HG02884 (cell line): ENCODE data around the gene AIM2.
"Not testable (repeated sequence)": the region's sequence is repeated elsewhere in the genome, so short reads cannot be mapped to it uniquely, and the experiment has no call there.

Experiments used
- ATAC-seq: cut with Tn5 transposase; IDR thresholded peaks from one replicate; pipeline ENCODE4 v1.9.1; 2021; ENCODE audit warnings: mild to moderate bottlenecking, moderate library complexity; ENCODE audit not compliant: unreplicated experiment

Gene AIM2, protein sequence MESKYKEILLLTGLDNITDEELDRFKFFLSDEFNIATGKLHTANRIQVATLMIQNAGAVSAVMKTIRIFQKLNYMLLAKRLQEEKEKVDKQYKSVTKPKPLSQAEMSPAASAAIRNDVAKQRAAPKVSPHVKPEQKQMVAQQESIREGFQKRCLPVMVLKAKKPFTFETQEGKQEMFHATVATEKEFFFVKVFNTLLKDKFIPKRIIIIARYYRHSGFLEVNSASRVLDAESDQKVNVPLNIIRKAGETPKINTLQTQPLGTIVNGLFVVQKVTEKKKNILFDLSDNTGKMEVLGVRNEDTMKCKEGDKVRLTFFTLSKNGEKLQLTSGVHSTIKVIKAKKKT

GRCh38 chr1:159076438-159077119, at the start of gene AIM2:
Gene AIM2 (minus strand): TSS chr1:159076766. CDS start chr1:159073499, 3,267 bp downstream.
- ATAC-seq, result peak; percentile 80

GRCh38 chr1:159123587-159123986, 47.0 kb upstream of the AIM2 start:
- no peak for ATAC-seq

DNA sequence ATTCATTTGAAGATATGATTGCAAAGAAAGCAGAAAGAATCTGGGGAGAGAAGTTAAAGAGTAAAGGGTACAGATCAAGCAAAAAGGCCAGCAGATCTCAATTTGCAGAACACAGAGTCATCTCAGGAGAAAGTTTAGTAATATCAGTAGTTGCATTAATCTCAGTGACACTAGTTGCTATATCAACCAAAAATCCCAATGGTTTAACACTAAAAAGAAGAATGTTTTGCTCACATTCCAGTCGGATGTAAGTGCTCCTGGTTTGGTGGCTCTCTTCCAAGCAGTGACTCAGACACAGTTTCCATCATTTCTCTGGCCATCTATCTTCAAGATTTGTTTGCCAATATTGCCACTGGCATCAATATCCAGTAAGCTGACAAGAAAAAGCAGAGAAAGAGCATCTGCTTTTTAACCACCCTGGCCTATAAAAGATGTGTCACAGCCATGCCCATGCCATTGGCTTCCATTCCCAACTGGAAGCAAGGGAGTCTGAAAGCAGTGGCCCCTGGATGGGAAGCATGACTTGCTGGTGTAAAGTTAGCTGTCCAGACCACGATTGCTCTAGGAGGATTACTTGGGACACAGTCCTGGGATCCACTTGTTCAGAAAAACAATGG, 45.5 kb upstream of the AIM2 start:
- peak; percentile 95 for ATAC-seq

DNA sequence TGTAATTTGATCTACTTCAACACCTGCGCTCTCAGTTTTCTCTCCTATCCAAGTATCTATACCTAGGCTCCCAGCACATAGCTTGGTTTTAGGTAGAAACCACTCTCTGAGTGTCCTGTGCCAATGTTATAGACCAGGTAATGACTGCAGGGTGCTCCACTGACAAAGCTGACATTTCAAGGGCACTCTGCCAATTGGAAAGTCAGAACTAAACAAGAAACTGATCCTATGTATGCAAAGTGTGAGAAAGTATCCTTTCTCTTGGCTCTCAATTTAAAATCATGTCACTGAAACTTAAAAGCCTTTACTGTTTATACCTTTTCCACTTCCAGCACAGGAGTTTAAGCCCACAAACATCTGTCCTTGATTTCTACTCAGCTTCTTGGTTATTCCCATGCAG, 45.0 kb upstream of the AIM2 start:
- ATAC-seq, result peak; percentile 68

DNA sequence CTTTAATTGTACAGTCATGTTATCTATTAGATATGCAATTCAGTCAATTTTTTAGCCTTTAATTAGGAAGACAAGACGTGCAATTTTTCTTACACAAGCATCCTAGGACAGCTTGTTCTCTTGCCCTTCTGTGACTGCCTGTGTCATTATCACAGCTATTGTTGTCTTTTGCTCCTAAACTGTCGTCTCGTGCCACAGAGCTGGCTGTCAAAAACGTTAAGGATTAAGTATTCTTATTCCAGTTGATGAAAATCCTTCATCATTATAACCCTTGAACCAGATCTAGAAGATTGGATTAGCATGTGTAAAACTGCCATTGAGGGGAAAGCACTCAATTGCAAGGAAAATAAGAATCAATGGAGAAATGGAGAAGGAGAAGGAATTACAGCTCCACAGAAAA, 43.8 kb upstream of the AIM2 start:
- ATAC-seq, result no peak

DNA sequence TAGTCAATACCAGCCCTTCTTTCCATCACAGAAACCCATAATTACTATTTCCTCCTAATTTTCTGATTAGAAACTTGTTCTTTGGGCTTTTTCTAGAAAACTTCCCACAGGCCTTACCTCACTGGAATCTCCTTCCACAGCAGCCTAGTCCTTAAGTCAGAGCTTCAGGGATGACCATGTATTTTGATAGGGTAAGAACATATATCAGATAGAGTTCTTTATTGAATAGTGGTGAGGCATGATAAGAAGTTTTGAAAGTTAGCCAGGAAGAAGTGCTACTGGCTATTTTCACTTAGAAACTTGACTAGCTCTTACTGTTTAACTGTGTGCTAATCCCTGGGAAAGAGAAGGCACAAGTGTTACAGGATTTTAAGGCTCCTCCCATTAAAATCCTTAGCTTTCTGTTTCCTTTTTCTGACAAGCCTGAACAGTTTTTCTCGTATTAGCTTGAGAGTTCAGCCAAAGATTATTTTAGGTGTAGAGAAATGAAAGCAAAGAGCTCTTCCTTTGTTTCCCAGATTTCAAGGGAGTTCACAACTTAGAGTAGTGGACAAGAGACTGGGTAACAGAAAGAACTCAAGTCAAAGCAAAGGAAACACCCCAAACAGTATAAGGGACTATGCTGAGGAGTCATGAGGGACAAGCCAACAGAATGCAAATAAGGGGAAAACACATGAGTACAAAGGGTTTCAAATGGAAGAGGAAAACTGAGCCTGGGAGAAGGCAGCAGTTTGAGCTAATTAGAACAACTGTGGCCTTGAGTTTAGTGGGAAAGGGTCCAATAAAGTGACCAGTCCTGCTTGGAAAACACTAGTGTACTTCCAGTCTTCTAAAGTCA, 37.2 kb upstream of the AIM2 start:
- ATAC-seq, result no peak

- not testable (repeated sequence) for ATAC-seq
Observed at GRCh38 chr1:159103021-159103420, 26.5 kb upstream of the AIM2 start.

DNA sequence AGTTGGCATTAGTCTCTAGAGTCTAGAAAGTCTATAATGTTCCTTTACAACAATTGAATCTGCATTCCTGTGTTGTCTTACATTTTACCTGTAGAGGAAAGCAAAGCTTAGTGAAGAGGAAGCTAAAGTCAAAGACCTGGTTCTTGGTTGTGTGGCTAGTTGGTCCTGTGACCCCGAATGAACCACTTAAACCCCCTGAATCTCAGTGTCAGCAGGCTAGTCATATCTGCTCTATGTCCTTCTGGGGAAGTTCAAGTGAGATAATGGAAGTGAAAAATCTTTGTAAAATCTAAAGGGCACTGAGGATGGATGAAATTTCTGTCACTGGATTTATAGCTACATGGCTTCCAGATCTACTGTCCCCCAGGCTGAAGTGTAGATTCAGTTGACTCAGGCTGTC, 24.0 kb upstream of the AIM2 start:
- no peak for ATAC-seq

DNA sequence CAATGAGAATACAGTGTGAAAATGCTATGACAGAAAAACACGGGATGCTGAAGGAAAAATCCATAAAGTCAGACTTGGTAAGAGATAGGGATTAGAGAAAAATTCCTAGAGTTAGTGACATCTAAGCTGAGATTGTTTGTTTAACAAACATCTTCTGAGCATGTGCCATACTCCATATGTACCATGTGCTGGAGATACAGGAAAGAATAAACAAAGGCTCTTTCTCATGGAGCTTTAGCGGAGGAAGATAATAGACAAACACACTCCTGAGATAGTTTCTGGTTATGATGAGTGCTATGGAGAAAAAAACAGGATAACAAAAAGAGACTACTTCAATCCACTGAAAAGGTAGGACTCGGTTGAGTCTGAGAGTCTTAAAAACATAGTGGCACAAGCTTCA, 22.0 kb upstream of the AIM2 start:
- no peak for ATAC-seq

GRCh38 chr1:159092036-159092760, 15.6 kb upstream of the AIM2 start:
- no peak for ATAC-seq

GRCh38 chr1:159091607-159092031, 15.1 kb upstream of the AIM2 start:
- no peak for ATAC-seq

DNA sequence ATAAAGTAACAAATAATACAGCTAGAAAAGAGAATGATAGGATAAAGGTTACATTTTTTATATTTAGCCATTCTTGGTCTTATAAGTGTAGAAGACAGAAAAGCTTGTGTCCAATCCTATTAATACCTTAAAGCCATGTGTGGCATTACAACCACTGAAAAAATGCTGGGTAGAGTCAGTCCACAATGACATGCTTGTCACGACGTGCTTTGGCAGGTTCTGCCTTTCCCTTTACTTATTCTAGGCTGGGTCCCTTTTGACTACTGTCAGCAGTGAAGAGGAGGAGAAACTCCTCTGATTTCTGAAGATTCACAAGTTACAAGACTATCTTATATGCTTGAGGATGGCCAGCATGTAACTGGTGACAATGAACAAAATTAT, 14.6 kb upstream of the AIM2 start:
- ATAC-seq, result no peak

DNA sequence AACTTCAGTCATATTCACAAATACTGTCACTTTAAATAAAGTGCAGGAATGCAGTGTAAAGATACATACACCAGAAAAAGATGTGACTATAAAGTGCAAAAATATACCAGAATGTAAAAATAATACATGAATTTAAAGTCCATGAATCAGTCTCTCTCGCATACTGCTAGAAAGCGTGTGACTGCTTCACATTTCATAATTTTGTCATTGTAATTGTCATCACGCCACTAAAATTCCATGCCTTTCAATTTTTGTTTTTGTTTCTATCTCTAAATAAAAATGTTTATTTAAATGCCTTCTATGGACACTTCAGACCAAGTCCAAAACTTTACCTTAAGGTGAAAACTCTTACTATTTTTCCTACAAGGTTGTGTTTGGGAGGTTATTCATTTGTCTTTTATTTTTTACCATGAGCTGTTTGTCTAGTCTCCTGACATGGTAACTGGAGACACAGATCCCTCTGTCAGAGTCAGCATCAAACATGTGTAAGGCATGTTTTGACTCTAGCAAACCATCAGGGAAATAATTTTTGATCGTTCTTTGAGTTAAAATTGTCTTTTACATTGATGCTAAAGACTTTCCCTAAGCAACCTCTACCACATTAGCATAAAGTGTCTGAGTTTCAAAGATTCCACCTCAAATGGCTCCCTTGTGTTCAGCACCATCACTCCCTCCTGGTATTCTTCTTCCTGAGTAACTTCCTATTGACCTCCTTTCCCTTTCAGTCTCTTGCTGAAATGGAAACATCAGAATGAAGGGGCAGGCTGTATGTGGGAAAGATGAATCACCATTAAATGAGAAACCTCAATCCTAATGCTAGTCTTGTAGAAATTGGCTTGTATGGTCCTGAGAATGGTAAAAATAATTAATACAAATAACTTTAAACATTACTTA, 14.0 kb upstream of the AIM2 start:
- no peak for ATAC-seq

DNA sequence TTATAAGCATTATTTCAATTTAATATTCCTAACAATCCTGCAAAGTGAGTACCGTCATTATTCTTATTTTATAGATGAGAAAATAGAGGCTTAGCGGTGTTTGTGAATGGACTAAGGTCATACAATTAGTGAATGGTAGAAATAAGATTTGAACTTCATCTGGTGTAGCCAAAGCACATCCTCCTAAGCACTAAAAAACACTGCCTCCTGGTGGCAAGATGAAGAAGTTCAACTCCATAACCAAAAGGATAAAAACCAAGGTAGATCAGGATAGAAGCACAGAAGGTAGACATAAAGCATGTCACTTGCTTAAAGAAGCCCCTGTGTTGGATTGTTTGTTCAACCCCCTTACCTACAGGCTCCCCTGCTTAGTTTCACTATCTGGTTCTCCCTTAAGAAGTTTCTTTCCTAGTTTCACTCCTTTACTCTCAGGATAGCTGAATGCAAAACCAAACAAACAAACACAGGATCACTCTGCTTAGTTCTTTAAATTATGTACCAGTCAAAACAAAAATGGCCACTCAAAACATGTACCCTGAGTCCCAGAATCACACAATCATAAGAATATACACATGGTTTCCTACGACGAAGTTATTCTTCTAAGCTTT, 12.7 kb upstream of the AIM2 start:
- ATAC-seq, result no peak

DNA sequence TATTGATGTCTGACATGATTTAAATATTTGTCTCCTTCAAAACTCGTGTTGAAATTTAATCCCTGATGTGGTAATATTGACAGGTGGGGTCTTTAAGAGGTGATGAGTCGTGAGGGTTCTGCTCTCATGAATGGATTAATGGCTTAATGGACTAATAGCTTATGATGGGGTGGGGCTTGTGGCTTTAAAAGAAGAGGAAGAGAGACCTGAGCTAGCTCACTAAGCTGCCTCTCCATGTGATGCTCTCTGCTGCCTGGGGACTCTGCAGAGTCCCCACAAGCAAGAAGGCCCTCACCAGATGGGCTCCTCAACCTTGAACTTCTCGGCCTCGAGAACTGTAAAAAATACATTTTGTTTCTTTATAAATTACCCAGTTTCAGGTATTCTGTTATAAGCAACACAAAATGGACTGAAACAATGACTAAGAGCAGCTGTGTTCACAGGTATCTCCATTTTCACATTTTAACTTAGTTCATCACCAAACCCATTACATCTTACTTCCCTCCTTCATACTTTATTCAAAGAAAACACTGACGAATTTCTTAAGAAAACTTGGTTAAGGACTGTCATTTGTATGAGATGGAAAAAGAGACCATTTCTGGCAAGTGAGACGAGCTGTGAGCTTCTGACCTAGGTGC, 12.1 kb upstream of the AIM2 start:
- ATAC-seq, result no peak

DNA sequence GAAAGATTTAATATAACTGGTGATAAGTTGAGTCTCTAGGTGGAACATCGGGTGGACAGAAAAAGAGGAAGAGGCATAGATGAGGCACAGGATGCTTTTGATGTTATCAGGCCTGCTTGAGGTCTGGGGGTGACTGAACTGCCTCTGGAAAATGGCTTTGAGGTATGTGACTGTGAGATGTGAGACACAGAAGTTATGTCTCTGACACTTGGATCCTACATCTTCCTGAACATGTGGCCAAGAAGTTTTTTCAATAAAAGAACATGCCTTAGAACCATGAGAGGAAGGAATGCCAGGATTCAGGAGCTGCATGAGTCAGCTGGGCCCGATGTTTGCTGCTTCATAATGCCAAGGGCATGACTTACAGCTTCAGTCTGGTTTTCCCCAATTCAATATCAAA, 11.5 kb upstream of the AIM2 start:
- ATAC-seq, result no peak

DNA sequence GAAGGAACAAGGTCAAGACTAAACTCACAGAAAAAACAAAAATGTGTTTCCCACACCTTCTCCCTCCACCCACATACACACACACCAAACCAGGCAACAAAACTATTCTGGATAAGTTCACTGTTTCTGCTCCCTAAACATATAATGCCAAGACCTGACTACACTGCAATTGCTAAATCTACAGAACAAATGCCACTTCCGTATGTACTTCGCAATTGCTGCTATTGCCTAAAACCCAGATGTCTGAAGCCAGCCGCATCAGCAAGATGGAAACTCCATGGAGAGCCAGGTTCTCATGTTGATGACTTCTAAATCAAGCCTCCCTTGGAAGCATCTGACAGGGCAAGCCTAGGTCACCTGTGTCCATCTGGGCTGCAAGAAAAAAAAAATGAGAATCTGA, 8.3 kb upstream of the AIM2 start:
- no peak for ATAC-seq

- no peak for ATAC-seq
Observed at GRCh38 chr1:159084152-159084551, 7.6 kb upstream of the AIM2 start.

- ATAC-seq, result no peak
Observed at GRCh38 chr1:159083013-159083412, 6.4 kb upstream of the AIM2 start.
